ENCODE data around the gene EIF5B. TPM values are rescaled to one million over a fixed set of nuclear protein-coding genes. Genes with fewer than 3 reads are reported as not detected.
A peak's percentile ranks its signal among the peaks of the same experiment; 100 is the strongest.
"Not testable (repeated sequence)": the region's sequence is repeated elsewhere in the genome, so short reads cannot be mapped to it uniquely, and the experiment has no call there.

Gene EIF5B
- total RNA-seq, 1 experiment from 2014 or later: 79.5 TPM

DNA sequence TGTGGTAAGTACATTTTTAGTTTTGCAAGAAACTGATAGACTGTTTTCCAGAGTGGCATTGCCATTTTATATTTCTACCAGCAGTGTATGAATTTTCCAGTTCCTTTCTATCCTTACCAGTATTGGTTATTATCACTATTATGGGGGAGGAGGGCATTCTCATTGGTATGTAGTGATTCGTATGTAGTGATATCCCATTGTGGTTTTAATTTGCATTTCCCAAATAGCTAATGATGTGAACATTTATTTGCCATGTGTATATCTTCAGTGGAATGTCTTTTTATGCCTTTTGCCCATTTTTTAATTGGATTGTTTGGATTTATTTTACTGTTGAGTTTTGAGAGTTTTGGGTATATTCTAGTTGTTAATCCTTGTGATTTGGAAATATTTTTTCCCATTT is 16.9 kb downstream of the EIF5B start:
- H3K4me1 Mint-ChIP-seq (ENCODE audit: low read depth, unreplicated experiment): peaks cover 12% of the 10 kb centered on the region
- H3K4me3 Mint-ChIP-seq (ENCODE audit: unreplicated experiment): no peak overlapping the region
- TF ChIP-seq, protein P1, sequence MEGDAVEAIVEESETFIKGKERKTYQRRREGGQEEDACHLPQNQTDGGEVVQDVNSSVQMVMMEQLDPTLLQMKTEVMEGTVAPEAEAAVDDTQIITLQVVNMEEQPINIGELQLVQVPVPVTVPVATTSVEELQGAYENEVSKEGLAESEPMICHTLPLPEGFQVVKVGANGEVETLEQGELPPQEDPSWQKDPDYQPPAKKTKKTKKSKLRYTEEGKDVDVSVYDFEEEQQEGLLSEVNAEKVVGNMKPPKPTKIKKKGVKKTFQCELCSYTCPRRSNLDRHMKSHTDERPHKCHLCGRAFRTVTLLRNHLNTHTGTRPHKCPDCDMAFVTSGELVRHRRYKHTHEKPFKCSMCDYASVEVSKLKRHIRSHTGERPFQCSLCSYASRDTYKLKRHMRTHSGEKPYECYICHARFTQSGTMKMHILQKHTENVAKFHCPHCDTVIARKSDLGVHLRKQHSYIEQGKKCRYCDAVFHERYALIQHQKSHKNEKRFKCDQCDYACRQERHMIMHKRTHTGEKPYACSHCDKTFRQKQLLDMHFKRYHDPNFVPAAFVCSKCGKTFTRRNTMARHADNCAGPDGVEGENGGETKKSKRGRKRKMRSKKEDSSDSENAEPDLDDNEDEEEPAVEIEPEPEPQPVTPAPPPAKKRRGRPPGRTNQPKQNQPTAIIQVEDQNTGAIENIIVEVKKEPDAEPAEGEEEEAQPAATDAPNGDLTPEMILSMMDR (IDR thresholded peaks at IDR 0.05; ENCODE audit: insufficient read depth in 1 of 2, low read depth in 1 of 2, low read length in 1 of 2, severe bottlenecking in 1 of 2, unreplicated experiment in 1 of 2): no peak
- BruUV-seq (replicated peaks): no TSS peak
- no peaks in the 10 kb centered on the region for H3K9me3 Mint-ChIP-seq (ENCODE audit: unreplicated experiment)
- ChIA-PET CTCF (no interaction called here), POLR2A (no interaction called here)
- no peak overlapping the region for H3K27ac Mint-ChIP-seq (ENCODE audit: unreplicated experiment)
- H3K36me3 ChIP-seq (ENCODE audit: control insufficient read depth, insufficient read depth, low read length): no peaks in the 10 kb centered on the region
- no peaks in the 10 kb centered on the region for H3K36me3 Mint-ChIP-seq (ENCODE audit: insufficient read depth, unreplicated experiment)
- peaks cover 6% of the 10 kb centered on the region; the same call in 1 of the 2 replicates for H3K4me1 ChIP-seq
- no peaks in the 10 kb centered on the region for H3K27me3 ChIP-seq (replicated peaks; ENCODE audit: control insufficient read depth, insufficient read depth, low read length)
- no peaks in the 10 kb centered on the region for H3K9me3 ChIP-seq
- no peaks in the 10 kb centered on the region for H3K27me3 Mint-ChIP-seq (ENCODE audit: insufficient read depth, unreplicated experiment)
- no peak for DNase-seq
- intact Hi-C loops (cut with micrococcal nuclease; ENCODE audit: unreplicated experiment): no loop called here
- no peak overlapping the region for H3K4me3 ChIP-seq (ENCODE audit: low read depth, low read length)

DNA sequence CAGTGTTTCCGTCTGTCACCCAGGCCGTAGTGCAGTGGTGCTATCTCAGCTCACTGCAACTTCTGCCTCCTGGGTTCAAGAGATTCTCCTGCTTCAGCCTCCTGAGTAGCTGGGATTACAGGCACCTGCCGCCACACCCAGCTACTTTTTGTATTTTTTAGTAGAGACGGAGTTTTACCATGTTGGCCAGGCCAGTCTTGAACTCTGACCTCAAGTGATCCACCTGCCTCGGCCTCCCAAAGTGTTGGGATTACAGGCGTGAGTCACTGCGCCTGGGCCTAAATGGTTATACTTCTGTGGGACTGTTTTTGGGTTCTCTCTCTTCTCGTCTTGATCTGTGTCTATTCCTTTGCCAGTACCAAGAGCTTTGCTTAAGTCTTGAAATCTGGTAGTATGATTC is 17.6 kb downstream of the EIF5B start:
- H3K4me3 Mint-ChIP-seq (ENCODE audit: unreplicated experiment); H3K9me3 Mint-ChIP-seq (ENCODE audit: unreplicated experiment); H3K36me3 ChIP-seq (ENCODE audit: control insufficient read depth, insufficient read depth, low read length); H3K36me3 Mint-ChIP-seq (ENCODE audit: insufficient read depth, unreplicated experiment); POLR2A ChIA-PET; H3K9me3 ChIP-seq; BruUV-seq (replicated peaks); H3K4me3 ChIP-seq (ENCODE audit: low read depth, low read length); H3K4me1 ChIP-seq; DNase-seq; H3K4me1 Mint-ChIP-seq (ENCODE audit: low read depth, unreplicated experiment); intact Hi-C loops (cut with micrococcal nuclease; ENCODE audit: unreplicated experiment); H3K27me3 Mint-ChIP-seq (ENCODE audit: insufficient read depth, unreplicated experiment); H3K27me3 ChIP-seq (replicated peaks; ENCODE audit: control insufficient read depth, insufficient read depth, low read length); CTCF ChIA-PET: not testable (repeated sequence)
- peak overlapping the region; percentile 19 for H3K27ac Mint-ChIP-seq (ENCODE audit: unreplicated experiment)

DNA sequence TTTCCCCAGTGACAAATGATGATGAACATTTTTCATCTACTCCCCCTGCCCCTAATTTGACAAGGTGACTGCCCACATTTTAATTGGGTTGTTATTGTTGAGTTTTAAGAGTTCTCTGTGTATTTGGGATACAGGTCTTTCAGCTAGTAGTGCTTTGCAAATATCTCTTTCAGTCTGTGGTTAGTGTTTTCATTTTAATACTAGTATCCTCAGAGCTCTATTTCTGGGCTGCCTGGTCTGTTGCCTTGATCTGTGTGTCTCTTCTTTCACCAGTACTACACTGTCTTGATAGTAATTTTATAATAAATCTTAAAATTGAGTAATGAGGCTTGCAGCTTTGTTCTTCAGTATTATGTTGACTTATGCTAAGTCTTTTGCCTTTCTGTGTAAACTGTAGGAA is 19.7 kb downstream of the EIF5B start:
- intact Hi-C loops (cut with micrococcal nuclease; ENCODE audit: unreplicated experiment): no loop called here
- Histone ChIP-seq H3K4me1 (no peaks in the 10 kb centered on the region), H3K9me3 (no peaks in the 10 kb centered on the region), H3K36me3 (ENCODE audit: control insufficient read depth, insufficient read depth, low read length) (no peaks in the 10 kb centered on the region), H3K27me3 (replicated peaks; ENCODE audit: control insufficient read depth, insufficient read depth, low read length) (no peaks in the 10 kb centered on the region), H3K4me3 (ENCODE audit: low read depth, low read length) (no peak overlapping the region)
- POLR2A ChIA-PET: interaction anchor here (0.7 kb wide), 1 partner anchor 19 kb away, joined by 3 read pairs; no protein-coding TSS in a partner anchor
- BruUV-seq (replicated peaks): no TSS peak
- Mint-ChIP-seq H3K36me3 (ENCODE audit: insufficient read depth, unreplicated experiment) (peaks cover 12% of the 10 kb centered on the region), H3K27me3 (ENCODE audit: insufficient read depth, unreplicated experiment) (no peaks in the 10 kb centered on the region), H3K4me3 (ENCODE audit: unreplicated experiment) (no peak overlapping the region), H3K27ac (ENCODE audit: unreplicated experiment) (no peak overlapping the region), H3K9me3 (ENCODE audit: unreplicated experiment) (no peaks in the 10 kb centered on the region), H3K4me1 (ENCODE audit: low read depth, unreplicated experiment) (no peaks in the 10 kb centered on the region)
- DNase-seq: no peak
- CTCF ChIA-PET: no interaction called here
- TF ChIP-seq, protein P1 (IDR thresholded peaks at IDR 0.05; ENCODE audit: insufficient read depth in 1 of 2, low read depth in 1 of 2, low read length in 1 of 2, severe bottlenecking in 1 of 2, unreplicated experiment in 1 of 2): no peak

DNA sequence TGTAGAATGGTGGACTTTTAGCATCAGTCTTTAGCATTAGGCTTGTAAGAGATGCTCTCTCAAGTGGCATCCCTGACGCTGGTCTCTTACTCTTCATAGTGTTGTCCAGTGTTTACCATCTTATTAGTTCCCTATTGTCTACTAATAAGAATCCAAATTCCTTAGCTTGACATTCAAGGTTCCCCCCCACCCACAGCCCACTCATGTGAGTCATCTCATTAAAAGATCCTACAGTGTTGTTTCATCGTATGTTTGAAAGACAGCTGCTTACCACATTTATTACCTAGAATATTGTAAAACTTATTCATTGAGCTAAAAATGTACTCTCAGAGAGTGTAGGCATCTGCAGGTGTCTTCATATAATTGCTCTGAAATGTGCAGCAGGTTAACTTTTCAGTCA is 28.5 kb downstream of the EIF5B start:
- H3K27me3 Mint-ChIP-seq (ENCODE audit: insufficient read depth, unreplicated experiment): no peaks in the 10 kb centered on the region
- peaks cover 3% of the 10 kb centered on the region; the same call in 1 of the 2 replicates for H3K36me3 ChIP-seq (ENCODE audit: control insufficient read depth, insufficient read depth, low read length)
- no TSS peak for BruUV-seq (replicated peaks)
- intact Hi-C loops (cut with micrococcal nuclease; ENCODE audit: unreplicated experiment): no loop called here
- DNase-seq: no peak
- no peak overlapping the region for H3K4me3 Mint-ChIP-seq (ENCODE audit: unreplicated experiment)
- no peak overlapping the region for H3K27ac Mint-ChIP-seq (ENCODE audit: unreplicated experiment)
- TF ChIP-seq, protein P1 (IDR thresholded peaks at IDR 0.05; ENCODE audit: insufficient read depth in 1 of 2, low read depth in 1 of 2, low read length in 1 of 2, severe bottlenecking in 1 of 2, unreplicated experiment in 1 of 2): no peak
- H3K4me1 ChIP-seq: no peaks in the 10 kb centered on the region
- no peaks in the 10 kb centered on the region for H3K4me1 Mint-ChIP-seq (ENCODE audit: low read depth, unreplicated experiment)
- no peaks in the 10 kb centered on the region for H3K27me3 ChIP-seq (replicated peaks; ENCODE audit: control insufficient read depth, insufficient read depth, low read length)
- H3K4me3 ChIP-seq (ENCODE audit: low read depth, low read length): no peak overlapping the region
- H3K9me3 ChIP-seq: no peaks in the 10 kb centered on the region
- peaks cover 77% of the 10 kb centered on the region for H3K36me3 Mint-ChIP-seq (ENCODE audit: insufficient read depth, unreplicated experiment)
- no peaks in the 10 kb centered on the region for H3K9me3 Mint-ChIP-seq (ENCODE audit: unreplicated experiment)
- ChIA-PET CTCF (interaction anchor here (0.6 to 2.0 kb wide), 2 partner anchors 10 to 28 kb away, joined by 6 to 7 read pairs; partner anchors contain the start of gene EIF5B), POLR2A (no interaction called here)

DNA sequence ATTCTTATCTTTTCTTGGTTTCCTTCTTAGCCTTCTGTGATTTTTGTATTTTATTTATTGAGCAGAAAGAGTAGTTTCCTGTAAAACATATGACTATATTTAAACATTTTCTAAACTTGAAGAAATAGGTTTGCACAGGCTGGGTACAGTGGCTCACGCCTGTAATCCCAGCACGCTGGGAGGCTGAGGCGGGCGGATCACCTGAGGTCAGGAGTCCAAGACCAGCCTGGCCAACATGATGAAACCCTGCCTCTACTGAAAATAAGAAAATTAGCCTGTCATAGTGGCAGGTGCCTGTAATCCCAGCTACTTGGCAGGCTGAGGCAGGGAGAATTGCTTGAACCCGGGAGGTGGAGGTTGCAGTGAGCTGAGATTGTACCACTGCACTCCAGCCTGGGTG is 31.7 kb downstream of the EIF5B start:
- H3K9me3 ChIP-seq; intact Hi-C loops (cut with micrococcal nuclease; ENCODE audit: unreplicated experiment); DNase-seq; BruUV-seq (replicated peaks); CTCF ChIA-PET; POLR2A ChIA-PET; H3K4me1 Mint-ChIP-seq (ENCODE audit: low read depth, unreplicated experiment); H3K4me1 ChIP-seq; H3K27me3 ChIP-seq (replicated peaks; ENCODE audit: control insufficient read depth, insufficient read depth, low read length); H3K27ac Mint-ChIP-seq (ENCODE audit: unreplicated experiment); H3K27me3 Mint-ChIP-seq (ENCODE audit: insufficient read depth, unreplicated experiment); H3K36me3 ChIP-seq (ENCODE audit: control insufficient read depth, insufficient read depth, low read length); H3K4me3 Mint-ChIP-seq (ENCODE audit: unreplicated experiment); H3K4me3 ChIP-seq (ENCODE audit: low read depth, low read length): not testable (repeated sequence)
- H3K36me3 Mint-ChIP-seq (ENCODE audit: insufficient read depth, unreplicated experiment): peaks cover 80% of the 10 kb centered on the region
- peaks cover 15% of the 10 kb centered on the region for H3K9me3 Mint-ChIP-seq (ENCODE audit: unreplicated experiment)

Measured in Caco-2 (cell line).